Sigmoid colon (tissue), 7 donors: ENCODE data around the gene JMJD7. TPM values are rescaled to one million over a fixed set of nuclear protein-coding genes. Genes with fewer than 3 reads are reported as not detected.

ENCODE experiments used
- DNase-seq: peaks from one replicate; pipeline ENCODE4 v3.0.0-alpha.2; 2019
- H3K27ac ChIP-seq, 4 donors: fragments of 200-600 bp; sonication (generic); one replicate each; pipeline ENCODE4 v1.5.1; 2016 to 2019; ENCODE audit warnings: mild to moderate bottlenecking in 1 of 4
- H3K27me3 ChIP-seq, 3 donors: fragments of 200-600 bp; sonication (generic); one replicate each; pipeline ENCODE4 v1.5.1; 2019; ENCODE audit warnings: mild to moderate bottlenecking in 1 of 3
- H3K36me3 ChIP-seq, 4 donors: fragments of 200-600 bp; sonication (generic); one replicate each; pipeline ENCODE4 v1.5.1; 2016 to 2019
- H3K4me1 ChIP-seq, 4 donors: fragments of 200-600 bp; sonication (generic); one replicate each; pipeline ENCODE4 v1.5.1; 2017 to 2019
- H3K4me3 ChIP-seq, 4 donors: fragments of 200-600 bp; sonication (generic); one replicate each; pipeline ENCODE4 v1.5.1; 2017 to 2019; ENCODE audit warnings: mild to moderate bottlenecking in 2 of 4, moderate library complexity in 1 of 4
- H3K9me3 ChIP-seq, 4 donors: fragments of 200-600 bp in 3 of 4; sonication (generic) in 3 of 4; one replicate each; pipeline versions ENCODE4 v1.5.1 to v1.6.1; 2013 to 2019
- CTCF ChIP-seq, 4 experiments: fragments of 450-650 bp in 3 of 4; fragments of 200-600 bp in 1 of 4; IDR thresholded peaks; one replicate each; pipeline ENCODE4 v1.5.1; 2016 to 2019; ENCODE audit warnings: antibody characterized with exemption in 4 of 4, mild to moderate bottlenecking in 3 of 4, moderate library complexity in 2 of 4
- EP300 ChIP-seq, 4 donors: sonication (generic); formaldehyde crosslinking; IDR thresholded peaks; one replicate each; pipeline ENCODE4 v1.6.1; 2017; ENCODE audit warnings: antibody characterized with exemption in 4 of 4
- POLR2A ChIP-seq, 2 donors: fragments of 450-650 bp; IDR thresholded peaks; one replicate each; pipeline ENCODE4 v1.6.1; 2016; ENCODE audit warnings: antibody characterized with exemption in 2 of 2, mild to moderate bottlenecking in 2 of 2, moderate library complexity in 2 of 2
- POLR2AphosphoS5 ChIP-seq, 4 donors: sonication (generic); formaldehyde crosslinking; IDR thresholded peaks; one replicate each; pipeline ENCODE4 v1.6.1; 2017; ENCODE audit warnings: antibody characterized with exemption in 4 of 4
- WGBS, 2 donors: extraction: QIAGEN DNeasy Blood & Tissue Kit; methylation state at CpG; one replicate each; pipeline ENCODE4 v1.1.7; 2013; 5-methylcytosine and 5-hydroxymethylcytosine counted together
- intact Hi-C: fragments of 100-400 bp; cut with DNase I; formaldehyde crosslinking; loops from one replicate; pipeline ENCODE4 v1.15.1; 2023
- polyA plus RNA-seq, 3 donors: library from polyadenylated mRNA; stranded (reverse); fragments of 200-250 nt; gene quantifications; one replicate each; pipeline ENCODE4 v1.2.3, GENCODE V29; 2013
- total RNA-seq, 4 donors: library from RNA; depleted of rRNA; stranded (reverse); fragments of >200 nt; gene quantifications; one replicate each; pipeline ENCODE4 v1.1.0, GENCODE V29; 2016
- donor health status: healthy with polysubstance abuse.
- donor health status: Bipolar disorder and iron deficiency.
- donor health status: healthy.

Gene JMJD7
- total and polyA plus RNA-seq, 7 donors = 9.5 to 14.0 (median 10.7) TPM

- WGBS, 2 donors = 77 to 85% methylated on average over 13 of the region's 13 CpGs
- no peak for DNase-seq
- Histone ChIP-seq H3K27ac (no peak overlapping the region), H3K9me3 (no peaks in the 10 kb centered on the region), H3K36me3 (no peaks in the 10 kb centered on the region), H3K4me3 (no peak overlapping the region), H3K4me1 (no peaks in the 10 kb centered on the region), H3K27me3 (peaks cover 0 to 20% (median 0%) of the 10 kb centered on the region in 3 donors)
- intact Hi-C loops = no loop called here
- TF ChIP-seq POLR2A (IDR thresholded peaks at IDR 0.05) = no peak
- no peak for TF ChIP-seq POLR2AphosphoS5 (IDR thresholded peaks at IDR 0.05)
- TF ChIP-seq CTCF (IDR thresholded peaks at IDR 0.05) = no peak
- TF ChIP-seq EP300 (IDR thresholded peaks at IDR 0.05) = no peak
These were observed 48.1 kb downstream of the JMJD7 start for GRCh38 chr15:41876007-41876406.

- WGBS, 2 donors = 52 to 75% methylated on average over 12 of the region's 12 CpGs
- intact Hi-C loops = no loop called here
- Histone ChIP-seq H3K4me1 (peaks cover 0 to 5% (median 3%) of the 10 kb centered on the region in 4 donors), H3K36me3 (no peaks in the 10 kb centered on the region), H3K9me3 (no peaks in the 10 kb centered on the region), H3K27me3 (peaks cover 0 to 27% (median 3%) of the 10 kb centered on the region in 3 donors), H3K27ac (no peak overlapping the region), H3K4me3 (no peak overlapping the region)
- TF ChIP-seq POLR2AphosphoS5 (IDR thresholded peaks at IDR 0.05) (no peak), POLR2A (IDR thresholded peaks at IDR 0.05) (no peak), EP300 (IDR thresholded peaks at IDR 0.05) (no peak), CTCF (IDR thresholded peaks at IDR 0.05) (no peak)
- no peak for DNase-seq
These were observed 48.8 kb downstream of the JMJD7 start for GRCh38 chr15:41876689-41877088.

- Histone ChIP-seq H3K27ac (no peak overlapping the region), H3K27me3 (peaks cover 0 to 33% (median 9%) of the 10 kb centered on the region in 3 donors), H3K36me3 (no peaks in the 10 kb centered on the region), H3K9me3 (no peaks in the 10 kb centered on the region), H3K4me3 (no peak overlapping the region), H3K4me1 (peaks cover 0 to 16% (median 12%) of the 10 kb centered on the region in 4 donors)
- TF ChIP-seq POLR2A (IDR thresholded peaks at IDR 0.05) (no peak), EP300 (IDR thresholded peaks at IDR 0.05) (no peak), CTCF (IDR thresholded peaks at IDR 0.05) (no peak), POLR2AphosphoS5 (IDR thresholded peaks at IDR 0.05) (no peak)
- 83 to 84% methylated on average over 13 of the region's 13 CpGs for WGBS, 2 donors
- intact Hi-C loops = no loop called here
- no peak for DNase-seq
These were observed 49.9 kb downstream of the JMJD7 start for GRCh38 chr15:41877631-41878354.

GRCh38 chr15:41878355-41878699, 50.4 kb downstream of the JMJD7 start:
- DNase-seq = no peak
- WGBS, 2 donors = 91 to 93% methylated on average over 10 of the region's 10 CpGs
- no peak overlapping the region for H3K27ac ChIP-seq
- H3K4me1 ChIP-seq = peaks cover 0 to 17% (median 12%) of the 10 kb centered on the region in 4 donors
- no peaks in the 10 kb centered on the region for H3K36me3 ChIP-seq
- H3K9me3 ChIP-seq = no peaks in the 10 kb centered on the region
- intact Hi-C loops = no loop called here
- H3K4me3 ChIP-seq = no peak overlapping the region
- no peak for TF ChIP-seq CTCF (IDR thresholded peaks at IDR 0.05)
- no peak for TF ChIP-seq POLR2A (IDR thresholded peaks at IDR 0.05)
- peaks cover 0 to 33% (median 9%) of the 10 kb centered on the region in 3 donors for H3K27me3 ChIP-seq
